Astrocyte of the spinal cord (primary cell): ENCODE measurements around the gene RPS16.

Source experiments
- DNase-seq: peaks from one replicate; pipeline ENCODE4 v3.0.0; 2011; ENCODE audit warnings: low read depth, low spot score
- H3K4me3 ChIP-seq: 2 replicates; pipeline ENCODE4 v1.5.1; 2011; ENCODE audit warnings: low read depth, mild to moderate bottlenecking, low read length, moderate library complexity
- in situ Hi-C: cut with HindIII; loops from 2 replicates; pipeline ENCODE4 v1.10.0; 2017; ENCODE audit warnings: low sequenced_read_pairs
- TF ChIP-seq, protein P1 (sequence below): IDR thresholded peaks from 2 replicates; pipeline ENCODE4 v1.5.1; 2012; ENCODE audit warnings: low read depth, mild to moderate bottlenecking, low read length, inconsistent platforms

RPS16 gene

DNA sequence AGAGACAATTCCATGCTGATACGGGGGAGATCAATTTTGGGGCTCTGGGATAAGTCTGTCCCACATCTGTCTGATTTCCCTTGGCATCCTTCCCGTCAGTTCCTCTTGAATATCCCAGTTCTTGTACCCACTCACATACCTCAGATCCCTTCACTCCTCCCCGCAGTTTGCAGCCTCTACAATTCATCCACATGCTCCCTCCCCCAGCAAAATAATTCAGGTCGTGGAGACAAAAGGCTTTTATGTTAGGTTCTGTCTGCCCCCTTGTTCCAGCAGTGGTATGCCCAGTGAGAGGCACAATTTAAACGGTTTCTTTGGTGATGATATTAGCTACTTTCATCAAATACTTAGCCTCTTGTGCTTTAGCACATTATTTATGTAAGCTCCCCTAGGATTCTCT lies 9.6 kb downstream of the RPS16 start:
- H3K4me3 ChIP-seq = no peak overlapping the region
- DNase-seq = no peak
- in situ Hi-C loops = no loop called here
- TF ChIP-seq, protein P1, sequence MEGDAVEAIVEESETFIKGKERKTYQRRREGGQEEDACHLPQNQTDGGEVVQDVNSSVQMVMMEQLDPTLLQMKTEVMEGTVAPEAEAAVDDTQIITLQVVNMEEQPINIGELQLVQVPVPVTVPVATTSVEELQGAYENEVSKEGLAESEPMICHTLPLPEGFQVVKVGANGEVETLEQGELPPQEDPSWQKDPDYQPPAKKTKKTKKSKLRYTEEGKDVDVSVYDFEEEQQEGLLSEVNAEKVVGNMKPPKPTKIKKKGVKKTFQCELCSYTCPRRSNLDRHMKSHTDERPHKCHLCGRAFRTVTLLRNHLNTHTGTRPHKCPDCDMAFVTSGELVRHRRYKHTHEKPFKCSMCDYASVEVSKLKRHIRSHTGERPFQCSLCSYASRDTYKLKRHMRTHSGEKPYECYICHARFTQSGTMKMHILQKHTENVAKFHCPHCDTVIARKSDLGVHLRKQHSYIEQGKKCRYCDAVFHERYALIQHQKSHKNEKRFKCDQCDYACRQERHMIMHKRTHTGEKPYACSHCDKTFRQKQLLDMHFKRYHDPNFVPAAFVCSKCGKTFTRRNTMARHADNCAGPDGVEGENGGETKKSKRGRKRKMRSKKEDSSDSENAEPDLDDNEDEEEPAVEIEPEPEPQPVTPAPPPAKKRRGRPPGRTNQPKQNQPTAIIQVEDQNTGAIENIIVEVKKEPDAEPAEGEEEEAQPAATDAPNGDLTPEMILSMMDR = no peak

DNA sequence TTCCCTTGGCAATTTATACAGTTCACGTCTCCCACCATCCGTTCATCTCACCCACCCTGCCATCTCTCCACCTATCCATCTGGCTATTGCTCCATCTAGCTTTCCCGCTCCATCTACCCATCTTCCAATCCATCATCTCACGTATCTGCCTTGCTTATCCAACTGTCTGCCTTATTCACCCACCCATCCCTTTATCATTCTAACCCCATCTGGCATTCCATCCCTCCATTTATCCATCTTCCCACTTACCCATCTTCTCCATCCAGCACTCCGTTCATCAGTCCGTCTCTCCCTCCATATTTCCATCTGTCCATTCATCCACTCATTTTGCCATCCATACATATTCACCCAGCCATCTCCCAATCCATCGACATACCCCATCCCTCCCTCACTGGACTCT lies 10.0 kb downstream of the RPS16 start:
- no peak for DNase-seq
- H3K4me3 ChIP-seq = no peak overlapping the region
- TF ChIP-seq, protein P1 = no peak
- in situ Hi-C loops = no loop called here

DNA sequence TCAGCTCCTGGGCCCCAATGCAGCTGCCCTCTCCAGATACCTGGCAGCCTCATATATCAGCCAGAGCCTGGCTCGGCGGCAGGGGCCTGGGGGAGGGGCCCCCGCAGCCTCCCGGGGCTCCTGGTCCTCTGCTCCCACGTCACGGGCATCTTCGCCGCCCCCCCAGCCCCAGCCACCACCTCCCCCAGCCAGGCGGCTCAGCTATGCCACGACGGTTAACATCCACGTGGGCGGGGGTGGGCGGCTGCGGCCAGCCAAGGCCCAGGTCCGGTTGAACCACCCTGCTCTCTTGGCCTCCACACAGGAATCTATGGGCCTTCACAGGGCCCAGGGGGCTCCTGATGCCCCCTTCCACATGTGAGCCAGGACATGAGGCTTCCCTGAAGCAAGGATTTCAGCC lies 10.8 kb downstream of the RPS16 start:
- in situ Hi-C loops = no loop called here

DNA sequence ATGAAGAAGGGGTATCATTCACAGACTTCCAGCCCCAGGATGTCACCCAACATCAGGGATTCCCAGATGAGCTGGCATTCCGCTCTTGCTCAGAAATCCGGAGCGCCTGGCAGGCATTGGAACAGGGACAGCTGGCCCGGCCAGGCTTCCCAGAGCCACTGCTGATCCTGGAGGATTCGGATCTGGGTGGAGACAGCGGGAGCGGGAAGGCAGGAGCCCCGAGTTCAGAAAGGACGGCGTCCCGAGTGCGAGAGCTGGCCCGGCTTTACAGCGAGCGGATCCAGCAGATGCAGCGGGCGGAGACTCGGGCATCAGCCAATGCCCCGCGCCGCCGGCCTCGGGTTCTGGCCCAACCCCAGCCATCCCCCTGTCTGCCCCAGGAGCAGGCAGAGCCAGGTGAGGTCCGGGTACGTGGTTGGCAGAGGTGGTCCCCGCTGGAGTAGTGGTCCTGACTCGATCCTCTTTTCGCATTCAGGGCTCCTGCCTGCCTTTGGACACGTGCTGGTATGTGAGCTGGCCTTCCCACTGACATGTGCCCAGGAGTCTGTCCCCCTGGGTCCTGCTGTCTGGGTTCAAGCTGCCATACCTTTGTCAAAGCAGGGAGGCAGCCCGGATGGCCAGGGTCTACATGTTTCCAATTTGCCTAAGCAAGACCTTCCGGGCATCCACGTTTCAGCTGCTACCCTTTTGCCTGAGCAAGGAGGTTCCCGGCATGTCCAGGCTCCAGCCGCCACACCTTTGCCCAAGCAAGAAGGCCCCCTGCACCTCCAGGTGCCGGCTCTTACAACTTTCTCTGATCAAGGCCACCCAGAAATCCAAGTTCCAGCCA lies 12.3 kb downstream of the RPS16 start:
- no peak for DNase-seq
- H3K4me3 ChIP-seq = no peak overlapping the region
- in situ Hi-C loops = no loop called here
- TF ChIP-seq, protein P1 = no peak

More for the DNA sequence above, 10.8 kb downstream of the RPS16 start:
- DNase-seq = no peak
- TF ChIP-seq, protein P1 = no peak
- H3K4me3 ChIP-seq = no peak overlapping the region

DNA sequence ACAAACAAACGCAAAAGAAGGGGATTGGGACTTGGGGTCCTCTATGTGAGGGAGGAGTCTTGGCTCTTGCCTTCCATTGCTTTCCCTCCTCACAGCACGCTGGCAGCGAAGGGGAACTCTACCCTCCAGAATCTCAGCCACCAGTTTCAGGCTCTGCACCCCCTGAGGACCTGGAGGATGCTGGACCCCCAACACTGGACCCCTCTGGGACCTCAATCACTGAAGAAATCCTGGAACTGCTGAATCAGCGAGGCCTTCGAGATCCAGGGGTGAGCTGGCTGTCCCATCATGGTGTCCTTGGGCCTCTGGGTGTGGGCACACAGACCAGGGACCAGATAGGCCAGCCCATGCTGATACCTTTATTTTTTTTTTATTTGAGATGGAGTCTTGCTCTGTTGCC lies 13.7 kb downstream of the RPS16 start:
- in situ Hi-C loops = no loop called here
- DNase-seq = no peak
- TF ChIP-seq, protein P1 = no peak
- H3K4me3 ChIP-seq = no peak overlapping the region

DNA sequence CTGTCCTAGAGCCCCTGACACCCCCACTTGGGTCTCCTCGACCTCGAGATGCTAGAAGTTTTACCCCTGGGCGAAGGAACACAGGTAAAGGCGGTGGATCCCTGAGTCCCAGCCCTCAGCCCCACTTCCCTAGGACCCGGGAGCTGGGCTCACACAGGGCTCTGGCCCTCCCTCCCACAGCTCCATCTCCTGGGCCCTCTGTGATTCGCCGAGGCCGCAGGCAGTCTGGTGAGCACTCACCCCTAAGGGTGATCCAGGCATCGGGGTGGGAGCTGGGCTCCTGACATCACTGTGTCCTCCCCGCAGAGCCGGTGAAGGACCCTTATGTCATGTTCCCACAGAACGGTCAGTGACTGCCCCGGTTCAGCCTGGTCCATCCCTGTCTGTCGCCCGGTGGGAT lies 15.0 kb downstream of the RPS16 start:
- TF ChIP-seq, protein P1 = no peak
- no peak for DNase-seq
- no peak overlapping the region for H3K4me3 ChIP-seq
- in situ Hi-C loops = no loop called here
